Mesodermal cell (in vitro differentiated cells): ENCODE data around the gene LMTK2.

Experiments used
- H3K27ac ChIP-seq: 2 replicates; pipeline ENCODE4 v1.7.0; 2013; ENCODE audit warnings: mild to moderate bottlenecking, low read depth, low read length, moderate library complexity; ENCODE audit not compliant: severe bottlenecking
- H3K36me3 ChIP-seq: 2 replicates; pipeline ENCODE4 v1.7.1; 2013; ENCODE audit warnings: mild to moderate bottlenecking, low read length, moderate library complexity; ENCODE audit not compliant: control insufficient read depth, insufficient read depth
- H3K4me1 ChIP-seq: one replicate; pipeline ENCODE4 v1.7.1; 2013; ENCODE audit warnings: mild to moderate bottlenecking, low read length; ENCODE audit not compliant: insufficient read depth, control insufficient read depth, poor library complexity, severe bottlenecking
- H3K4me3 ChIP-seq: 2 replicates; pipeline ENCODE4 v1.7.0; 2013; ENCODE audit warnings: low read length, control low read depth, mild to moderate bottlenecking; ENCODE audit not compliant: insufficient read depth, poor library complexity, severe bottlenecking; ENCODE audit errors: extremely low read depth
- H3K9me3 ChIP-seq: 2 replicates; pipeline ENCODE4 v1.7.1; 2013; ENCODE audit warnings: mild to moderate bottlenecking, low read length, moderate library complexity; ENCODE audit not compliant: control insufficient read depth
- WGBS, 2 experiments: methylation state at CpG; one replicate each; pipeline ENCODE4 v1.1.5; 2013; ENCODE audit warnings: missing lambda C conversion rate in 2 of 2; ENCODE audit not compliant: insufficient coverage in 2 of 2; 5-methylcytosine and 5-hydroxymethylcytosine counted together

Gene LMTK2

GRCh38 chr7:98175260-98175940 is 68.7 kb downstream of the LMTK2 start:
- H3K9me3 ChIP-seq = no peaks in the 10 kb centered on the region
- WGBS, 2 experiments = 89 to 93% methylated on average over 5 to 6 of the region's 8 CpGs

GRCh38 chr7:98177553-98177952 is 70.9 kb downstream of the LMTK2 start:
- Histone ChIP-seq H3K36me3 (peaks cover 27% of the 10 kb centered on the region), H3K27ac (no peak overlapping the region), H3K9me3 (no peaks in the 10 kb centered on the region), H3K4me3 (no peak overlapping the region), H3K4me1 (peaks cover 8% of the 10 kb centered on the region)
- WGBS, 2 experiments = 93 to 95% methylated on average over 3 to 5 of the region's 6 CpGs

More at GRCh38 chr7:98175260-98175940, 68.7 kb downstream of the LMTK2 start:
- Histone ChIP-seq H3K4me3 (no peak overlapping the region), H3K4me1 (peaks cover 8% of the 10 kb centered on the region), H3K27ac (no peak overlapping the region), H3K36me3 (peaks cover 29% of the 10 kb centered on the region)

- H3K27ac ChIP-seq = no peak overlapping the region
- H3K4me3 ChIP-seq = no peak overlapping the region
- WGBS, 2 experiments = 88 to 97% methylated on average over 15 to 16 of the region's 16 CpGs
- H3K4me1 ChIP-seq = peaks cover 8% of the 10 kb centered on the region
- H3K9me3 ChIP-seq = no peaks in the 10 kb centered on the region
- H3K36me3 ChIP-seq = peaks cover 27% of the 10 kb centered on the region
These were observed 71.7 kb downstream of the LMTK2 start for GRCh38 chr7:98178321-98178720.

GRCh38 chr7:98178762-98179490 is 72.3 kb downstream of the LMTK2 start:
- 70 to 92% methylated on average over 6 to 9 of the region's 10 CpGs for WGBS, 2 experiments

GRCh38 chr7:98180751-98181150 is 74.1 kb downstream of the LMTK2 start:
- WGBS, 2 experiments = 94 to 97% methylated on average over 8 of the region's 8 CpGs
- H3K27ac ChIP-seq = no peak overlapping the region
- H3K36me3 ChIP-seq = peaks cover 12% of the 10 kb centered on the region
- no peak overlapping the region for H3K4me3 ChIP-seq
- H3K4me1 ChIP-seq = peaks cover 8% of the 10 kb centered on the region
- H3K9me3 ChIP-seq = no peaks in the 10 kb centered on the region

More at GRCh38 chr7:98178762-98179490, 72.3 kb downstream of the LMTK2 start:
- H3K9me3 ChIP-seq = no peaks in the 10 kb centered on the region
- no peak overlapping the region for H3K4me3 ChIP-seq
- H3K27ac ChIP-seq = no peak overlapping the region
- peaks cover 8% of the 10 kb centered on the region for H3K4me1 ChIP-seq
- H3K36me3 ChIP-seq = peaks cover 27% of the 10 kb centered on the region

GRCh38 chr7:98185101-98185500 is 78.4 kb downstream of the LMTK2 start:
- Histone ChIP-seq H3K27ac (no peak overlapping the region), H3K36me3 (peaks cover 22% of the 10 kb centered on the region), H3K9me3 (no peaks in the 10 kb centered on the region), H3K4me3 (no peak overlapping the region), H3K4me1 (no peaks in the 10 kb centered on the region)
- WGBS, 2 experiments = 94 to 100% methylated on average over 2 of the region's 7 CpGs

GRCh38 chr7:98186452-98187137 is 79.9 kb downstream of the LMTK2 start:
- no peaks in the 10 kb centered on the region for H3K9me3 ChIP-seq
- no peak overlapping the region for H3K27ac ChIP-seq
- WGBS, 2 experiments = 75 to 96% methylated on average over 2 to 6 of the region's 9 CpGs
- no peaks in the 10 kb centered on the region for H3K4me1 ChIP-seq
- H3K36me3 ChIP-seq = peaks cover 24% of the 10 kb centered on the region
- no peak overlapping the region for H3K4me3 ChIP-seq

GRCh38 chr7:98187138-98187502 is 80.5 kb downstream of the LMTK2 start:
- Histone ChIP-seq H3K9me3 (no peaks in the 10 kb centered on the region), H3K4me1 (no peaks in the 10 kb centered on the region), H3K27ac (no peak overlapping the region), H3K36me3 (peaks cover 25% of the 10 kb centered on the region), H3K4me3 (no peak overlapping the region)
- no CpG with 5 or more reads among the region's 1 CpG for WGBS, 2 experiments

GRCh38 chr7:98189559-98189958 is 82.9 kb downstream of the LMTK2 start:
- 93 to 94% methylated on average over 9 to 11 of the region's 11 CpGs for WGBS, 2 experiments
- peaks cover 47% of the 10 kb centered on the region for H3K36me3 ChIP-seq
- H3K4me3 ChIP-seq = no peak overlapping the region

GRCh38 chr7:98191668-98192431 is 85.2 kb downstream of the LMTK2 start:
- no peaks in the 10 kb centered on the region for H3K9me3 ChIP-seq
- H3K27ac ChIP-seq = no peak overlapping the region
- 92 to 95% methylated on average over 30 to 32 of the region's 32 CpGs for WGBS, 2 experiments
- H3K4me1 ChIP-seq = no peaks in the 10 kb centered on the region
- peaks cover 63% of the 10 kb centered on the region for H3K36me3 ChIP-seq
- no peak overlapping the region for H3K4me3 ChIP-seq

More at GRCh38 chr7:98189559-98189958, 82.9 kb downstream of the LMTK2 start:
- no peaks in the 10 kb centered on the region for H3K9me3 ChIP-seq
- H3K27ac ChIP-seq = no peak overlapping the region
- no peaks in the 10 kb centered on the region for H3K4me1 ChIP-seq
